Upper lobe of right lung (tissue), 1 donor: ENCODE results near the gene PIK3C3. TPM values are rescaled to one million over a fixed set of nuclear protein-coding genes. Genes with fewer than 3 reads are reported as not detected.

Source experiments
- ATAC-seq: fragments of 200-7000 bp; cut with Tn5 transposase; one replicate; pipeline ENCODE4 v1.9.1; 2020; ENCODE audit warnings: mild to moderate bottlenecking, moderate library complexity
- DNase-seq: peaks from one replicate; pipeline ENCODE4 v3.0.0-alpha.2; 2020
- H3K27ac ChIP-seq: fragments of 200-600 bp; one replicate; pipeline ENCODE4 v1.8.0; 2022
- H3K27me3 ChIP-seq: fragments of 200-600 bp; one replicate; pipeline ENCODE4 v1.8.0; 2022; ENCODE audit warnings: mild to moderate bottlenecking
- H3K36me3 ChIP-seq: fragments of 200-600 bp; one replicate; pipeline ENCODE4 v1.8.0; 2022
- H3K4me1 ChIP-seq: fragments of 200-600 bp; one replicate; pipeline ENCODE4 v1.8.0; 2022
- H3K4me3 ChIP-seq: fragments of 200-600 bp; one replicate; pipeline ENCODE4 v1.8.0; 2022; ENCODE audit warnings: mild to moderate bottlenecking
- H3K9me3 ChIP-seq: fragments of 200-600 bp; one replicate; pipeline ENCODE4 v1.8.0; 2022
- intact Hi-C: fragments of 100-400 bp; cut with DNase I; formaldehyde crosslinking; loops from one replicate; pipeline ENCODE4 v1.11.0; 2022
- total RNA-seq: library from RNA; stranded (reverse); fragmentation: NEBNext Ultra II Directional; extraction: Animal tissue kit (Norgen Biotek cat#: 25700); gene quantifications from one replicate; pipeline ENCODE4 v1.2.1, GENCODE V29; 2021
- TF ChIP-seq, protein P1 (sequence below): fragments of 200-600 bp; IDR thresholded peaks from one replicate; pipeline ENCODE4 v1.8.0; 2022; ENCODE audit warnings: antibody characterized with exemption
- donor health status: DM: no; HTN: yes; CAD: no; lungs with severe emphysema.

The PIK3C3 gene
- total RNA-seq, 1 donor from 2014 or later: 54.2 TPM

GRCh38 chr18:42032447-42032846 lies 77.4 kb downstream of the PIK3C3 start:
- intact Hi-C loops: no loop called here
- Histone ChIP-seq H3K4me1 (no peaks in the 10 kb centered on the region), H3K36me3 (peaks cover 62% of the 10 kb centered on the region), H3K4me3 (no peak overlapping the region), H3K27ac (no peak overlapping the region), H3K27me3 (no peaks in the 10 kb centered on the region), H3K9me3 (no peaks in the 10 kb centered on the region)
- ATAC-seq (no peak), DNase-seq (no peak)
- TF ChIP-seq, protein P1, sequence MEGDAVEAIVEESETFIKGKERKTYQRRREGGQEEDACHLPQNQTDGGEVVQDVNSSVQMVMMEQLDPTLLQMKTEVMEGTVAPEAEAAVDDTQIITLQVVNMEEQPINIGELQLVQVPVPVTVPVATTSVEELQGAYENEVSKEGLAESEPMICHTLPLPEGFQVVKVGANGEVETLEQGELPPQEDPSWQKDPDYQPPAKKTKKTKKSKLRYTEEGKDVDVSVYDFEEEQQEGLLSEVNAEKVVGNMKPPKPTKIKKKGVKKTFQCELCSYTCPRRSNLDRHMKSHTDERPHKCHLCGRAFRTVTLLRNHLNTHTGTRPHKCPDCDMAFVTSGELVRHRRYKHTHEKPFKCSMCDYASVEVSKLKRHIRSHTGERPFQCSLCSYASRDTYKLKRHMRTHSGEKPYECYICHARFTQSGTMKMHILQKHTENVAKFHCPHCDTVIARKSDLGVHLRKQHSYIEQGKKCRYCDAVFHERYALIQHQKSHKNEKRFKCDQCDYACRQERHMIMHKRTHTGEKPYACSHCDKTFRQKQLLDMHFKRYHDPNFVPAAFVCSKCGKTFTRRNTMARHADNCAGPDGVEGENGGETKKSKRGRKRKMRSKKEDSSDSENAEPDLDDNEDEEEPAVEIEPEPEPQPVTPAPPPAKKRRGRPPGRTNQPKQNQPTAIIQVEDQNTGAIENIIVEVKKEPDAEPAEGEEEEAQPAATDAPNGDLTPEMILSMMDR: no peak

- Histone ChIP-seq H3K4me3 (no peak overlapping the region), H3K4me1 (no peaks in the 10 kb centered on the region), H3K27ac (no peak overlapping the region), H3K36me3 (peaks cover 70% of the 10 kb centered on the region), H3K27me3 (no peaks in the 10 kb centered on the region), H3K9me3 (no peaks in the 10 kb centered on the region)
- TF ChIP-seq, protein P1: no peak
- DNase-seq: no peak
- intact Hi-C loops: no loop called here
- no peak for ATAC-seq
Measured at GRCh38 chr18:42033137-42033810, 78.2 kb downstream of the PIK3C3 start.

- TF ChIP-seq, protein P1: no peak
- DNase-seq (no peak), ATAC-seq (no peak)
- Histone ChIP-seq H3K4me3 (no peak overlapping the region), H3K4me1 (no peaks in the 10 kb centered on the region), H3K9me3 (no peaks in the 10 kb centered on the region), H3K27me3 (no peaks in the 10 kb centered on the region), H3K36me3 (peaks cover 92% of the 10 kb centered on the region), H3K27ac (no peak overlapping the region)
- intact Hi-C loops: no loop called here
Measured at GRCh38 chr18:42038936-42039335, 83.9 kb downstream of the PIK3C3 start.

GRCh38 chr18:42039396-42039795 lies 84.4 kb downstream of the PIK3C3 start:
- TF ChIP-seq, protein P1: no peak
- intact Hi-C loops: no loop called here
- no peak overlapping the region for H3K4me3 ChIP-seq
- H3K27ac ChIP-seq: no peak overlapping the region
- no peaks in the 10 kb centered on the region for H3K9me3 ChIP-seq
- no peak for DNase-seq
- no peak for ATAC-seq
- H3K36me3 ChIP-seq: peaks cover 92% of the 10 kb centered on the region
- H3K27me3 ChIP-seq: no peaks in the 10 kb centered on the region
- no peaks in the 10 kb centered on the region for H3K4me1 ChIP-seq

DNA sequence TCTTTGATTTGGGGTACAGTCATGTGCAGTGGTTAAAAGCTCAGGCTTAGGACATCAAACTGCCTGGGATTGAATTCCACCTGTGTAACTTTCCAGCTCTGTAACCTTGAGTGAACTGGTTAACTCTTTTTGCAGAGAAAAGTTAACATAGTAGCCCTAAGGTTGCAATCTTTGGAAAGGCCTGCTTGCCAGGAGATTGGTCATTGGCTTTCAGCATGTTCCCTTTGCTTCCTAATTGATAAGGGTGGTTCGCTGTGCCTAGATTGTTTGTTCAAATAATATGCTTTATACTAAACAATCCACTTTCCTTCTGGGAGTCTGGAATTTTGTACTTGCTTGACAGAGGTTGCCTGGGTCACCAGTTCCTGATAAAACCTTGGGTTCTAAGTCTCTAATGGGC lies 86.8 kb downstream of the PIK3C3 start:
- DNase-seq (no peak), ATAC-seq (no peak)
- no peaks in the 10 kb centered on the region for H3K4me1 ChIP-seq
- no peak overlapping the region for H3K27ac ChIP-seq
- no peaks in the 10 kb centered on the region for H3K9me3 ChIP-seq
- H3K4me3 ChIP-seq: no peak overlapping the region
- TF ChIP-seq, protein P1: no peak
- intact Hi-C loops: no loop called here
- peaks cover 97% of the 10 kb centered on the region for H3K36me3 ChIP-seq
- H3K27me3 ChIP-seq: no peaks in the 10 kb centered on the region

GRCh38 chr18:42045346-42045745 lies 90.3 kb downstream of the PIK3C3 start:
- DNase-seq (no peak), ATAC-seq (no peak)
- intact Hi-C loops: no loop called here
- Histone ChIP-seq H3K4me1 (no peaks in the 10 kb centered on the region), H3K27me3 (no peaks in the 10 kb centered on the region), H3K4me3 (no peak overlapping the region), H3K36me3 (peaks cover 83% of the 10 kb centered on the region), H3K27ac (no peak overlapping the region), H3K9me3 (no peaks in the 10 kb centered on the region)
- TF ChIP-seq, protein P1: no peak
